NB4 (cell line): Measurements from ENCODE around the gene NTHL1.

Experiments
- MYC ChIP-seq: IDR thresholded peaks from 2 replicates; pipeline ENCODE4 v1.6.1; 2011; ENCODE audit warnings: low read depth, low read length
- POLR2A ChIP-seq: IDR thresholded peaks from 2 replicates; pipeline ENCODE4 v1.6.1; 2011; ENCODE audit warnings: mild to moderate bottlenecking; ENCODE audit not compliant: insufficient read length; ENCODE audit errors: extremely low read depth
- TF ChIP-seq, protein P1 (sequence below): IDR thresholded peaks from one replicate; pipeline ENCODE4 v1.5.1; 2012; ENCODE audit warnings: low read depth, low read length
- TF ChIP-seq, protein P2 (sequence below): IDR thresholded peaks from 2 replicates; pipeline ENCODE4 v1.6.1; 2011; ENCODE audit warnings: low read depth, low read length

DNA sequence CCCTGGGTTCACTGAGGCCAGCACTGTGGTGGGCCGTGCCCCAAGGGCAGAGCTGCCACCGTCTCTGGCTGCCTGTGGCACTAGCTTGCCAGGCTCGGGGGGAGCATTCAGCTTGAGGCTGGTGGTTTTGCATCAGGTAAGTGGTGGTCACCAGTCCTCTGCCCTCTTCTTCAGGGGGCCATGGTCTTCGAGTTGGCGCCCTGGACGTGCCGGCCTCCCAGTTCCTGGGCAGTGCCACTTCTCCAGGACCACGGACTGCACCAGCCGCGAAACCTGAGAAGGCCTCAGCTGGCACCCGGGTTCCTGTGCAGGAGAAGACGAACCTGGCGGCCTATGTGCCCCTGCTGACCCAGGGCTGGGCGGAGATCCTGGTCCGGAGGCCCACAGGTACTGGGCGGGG is 32.4 kb upstream of the NTHL1 start:
- TF ChIP-seq, protein P1, sequence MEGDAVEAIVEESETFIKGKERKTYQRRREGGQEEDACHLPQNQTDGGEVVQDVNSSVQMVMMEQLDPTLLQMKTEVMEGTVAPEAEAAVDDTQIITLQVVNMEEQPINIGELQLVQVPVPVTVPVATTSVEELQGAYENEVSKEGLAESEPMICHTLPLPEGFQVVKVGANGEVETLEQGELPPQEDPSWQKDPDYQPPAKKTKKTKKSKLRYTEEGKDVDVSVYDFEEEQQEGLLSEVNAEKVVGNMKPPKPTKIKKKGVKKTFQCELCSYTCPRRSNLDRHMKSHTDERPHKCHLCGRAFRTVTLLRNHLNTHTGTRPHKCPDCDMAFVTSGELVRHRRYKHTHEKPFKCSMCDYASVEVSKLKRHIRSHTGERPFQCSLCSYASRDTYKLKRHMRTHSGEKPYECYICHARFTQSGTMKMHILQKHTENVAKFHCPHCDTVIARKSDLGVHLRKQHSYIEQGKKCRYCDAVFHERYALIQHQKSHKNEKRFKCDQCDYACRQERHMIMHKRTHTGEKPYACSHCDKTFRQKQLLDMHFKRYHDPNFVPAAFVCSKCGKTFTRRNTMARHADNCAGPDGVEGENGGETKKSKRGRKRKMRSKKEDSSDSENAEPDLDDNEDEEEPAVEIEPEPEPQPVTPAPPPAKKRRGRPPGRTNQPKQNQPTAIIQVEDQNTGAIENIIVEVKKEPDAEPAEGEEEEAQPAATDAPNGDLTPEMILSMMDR: no peak
- TF ChIP-seq POLR2A (no peak), MYC (no peak)
- TF ChIP-seq, protein P2, sequence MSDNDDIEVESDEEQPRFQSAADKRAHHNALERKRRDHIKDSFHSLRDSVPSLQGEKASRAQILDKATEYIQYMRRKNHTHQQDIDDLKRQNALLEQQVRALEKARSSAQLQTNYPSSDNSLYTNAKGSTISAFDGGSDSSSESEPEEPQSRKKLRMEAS: no peak
